Measurements from ENCODE around the gene SRC.
"Not testable (repeated sequence)": the region's sequence is repeated elsewhere in the genome, so short reads cannot be mapped to it uniquely, and the experiment has no call there.

The SRC gene

GRCh38 chr20:37335642-37336368, 10.1 kb upstream of the SRC start:
- Histone ChIP-seq H3K36me3 (ENCODE audit: control insufficient read depth, insufficient read depth, low read length) (no peaks in the 10 kb centered on the region), H3K9me3 (ENCODE audit: control insufficient read depth, low read length) (no peaks in the 10 kb centered on the region), H3K27me3 (replicated peaks; ENCODE audit: control insufficient read depth, insufficient read depth, low read length, poor library complexity, severe bottlenecking) (no peaks in the 10 kb centered on the region), H3K4me1 (ENCODE audit: control insufficient read depth, insufficient read depth, low read length, poor library complexity, severe bottlenecking) (peaks cover 7% of the 10 kb centered on the region), H3K27ac (ENCODE audit: insufficient read depth, low read length, poor library complexity, severe bottlenecking) (no peak overlapping the region), H3K4me3 (ENCODE audit: insufficient read depth, low read depth, low read length, poor library complexity, severe bottlenecking) (no peak overlapping the region)
- no peak for DNase-seq

GRCh38 chr20:37336369-37337207, 9.4 kb upstream of the SRC start:
- no peak for DNase-seq
- Histone ChIP-seq H3K4me1 (ENCODE audit: control insufficient read depth, insufficient read depth, low read length, poor library complexity, severe bottlenecking) (peaks cover 7% of the 10 kb centered on the region), H3K27me3 (replicated peaks; ENCODE audit: control insufficient read depth, insufficient read depth, low read length, poor library complexity, severe bottlenecking) (no peaks in the 10 kb centered on the region), H3K9me3 (ENCODE audit: control insufficient read depth, low read length) (no peaks in the 10 kb centered on the region), H3K36me3 (ENCODE audit: control insufficient read depth, insufficient read depth, low read length) (no peaks in the 10 kb centered on the region), H3K27ac (ENCODE audit: insufficient read depth, low read length, poor library complexity, severe bottlenecking) (no peak overlapping the region), H3K4me3 (ENCODE audit: insufficient read depth, low read depth, low read length, poor library complexity, severe bottlenecking) (no peak overlapping the region)

- no peak for DNase-seq
- H3K27ac ChIP-seq (ENCODE audit: insufficient read depth, low read length, poor library complexity, severe bottlenecking) = no peak overlapping the region
Measured at GRCh38 chr20:37337208-37337991, 8.5 kb upstream of the SRC start.

GRCh38 chr20:37338380-37338779, 7.6 kb upstream of the SRC start:
- not testable (repeated sequence) for H3K4me1 ChIP-seq (ENCODE audit: control insufficient read depth, insufficient read depth, low read length, poor library complexity, severe bottlenecking); H3K9me3 ChIP-seq (ENCODE audit: control insufficient read depth, low read length); H3K36me3 ChIP-seq (ENCODE audit: control insufficient read depth, insufficient read depth, low read length); H3K27ac ChIP-seq (ENCODE audit: insufficient read depth, low read length, poor library complexity, severe bottlenecking); H3K27me3 ChIP-seq (replicated peaks; ENCODE audit: control insufficient read depth, insufficient read depth, low read length, poor library complexity, severe bottlenecking); DNase-seq; H3K4me3 ChIP-seq (ENCODE audit: insufficient read depth, low read depth, low read length, poor library complexity, severe bottlenecking)

More at GRCh38 chr20:37337208-37337991, 8.5 kb upstream of the SRC start:
- no peak overlapping the region for H3K4me3 ChIP-seq (ENCODE audit: insufficient read depth, low read depth, low read length, poor library complexity, severe bottlenecking)
- no peaks in the 10 kb centered on the region for H3K27me3 ChIP-seq (replicated peaks; ENCODE audit: control insufficient read depth, insufficient read depth, low read length, poor library complexity, severe bottlenecking)
- no peaks in the 10 kb centered on the region for H3K36me3 ChIP-seq (ENCODE audit: control insufficient read depth, insufficient read depth, low read length)
- H3K9me3 ChIP-seq (ENCODE audit: control insufficient read depth, low read length) = no peaks in the 10 kb centered on the region
- H3K4me1 ChIP-seq (ENCODE audit: control insufficient read depth, insufficient read depth, low read length, poor library complexity, severe bottlenecking) = peaks cover 7% of the 10 kb centered on the region

DNA sequence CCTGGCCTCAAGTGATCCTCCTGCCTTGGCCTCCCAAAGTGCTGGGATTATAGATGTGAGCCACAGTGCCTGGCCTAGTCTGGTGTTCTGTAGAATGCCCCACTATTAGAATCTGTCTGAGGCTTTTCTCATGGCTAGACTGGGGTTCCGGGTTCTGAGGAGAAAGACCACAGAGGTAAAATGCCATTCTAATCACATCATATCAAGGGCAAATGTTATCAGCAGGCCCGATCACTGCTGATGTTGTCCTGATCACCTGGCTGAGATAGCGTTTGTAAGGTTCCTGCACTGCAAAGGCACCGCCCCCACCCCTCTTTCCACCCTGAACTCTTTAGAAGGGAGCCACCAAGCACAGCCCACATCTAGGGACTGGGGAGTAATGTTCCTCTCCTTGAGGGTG, 6.7 kb upstream of the SRC start:
- no peak for DNase-seq
- Histone ChIP-seq H3K36me3 (ENCODE audit: control insufficient read depth, insufficient read depth, low read length) (no peaks in the 10 kb centered on the region), H3K4me1 (ENCODE audit: control insufficient read depth, insufficient read depth, low read length, poor library complexity, severe bottlenecking) (peaks cover 7% of the 10 kb centered on the region), H3K27ac (ENCODE audit: insufficient read depth, low read length, poor library complexity, severe bottlenecking) (no peak overlapping the region), H3K9me3 (ENCODE audit: control insufficient read depth, low read length) (no peaks in the 10 kb centered on the region), H3K4me3 (ENCODE audit: insufficient read depth, low read depth, low read length, poor library complexity, severe bottlenecking) (no peak overlapping the region), H3K27me3 (replicated peaks; ENCODE audit: control insufficient read depth, insufficient read depth, low read length, poor library complexity, severe bottlenecking) (no peaks in the 10 kb centered on the region)

DNA sequence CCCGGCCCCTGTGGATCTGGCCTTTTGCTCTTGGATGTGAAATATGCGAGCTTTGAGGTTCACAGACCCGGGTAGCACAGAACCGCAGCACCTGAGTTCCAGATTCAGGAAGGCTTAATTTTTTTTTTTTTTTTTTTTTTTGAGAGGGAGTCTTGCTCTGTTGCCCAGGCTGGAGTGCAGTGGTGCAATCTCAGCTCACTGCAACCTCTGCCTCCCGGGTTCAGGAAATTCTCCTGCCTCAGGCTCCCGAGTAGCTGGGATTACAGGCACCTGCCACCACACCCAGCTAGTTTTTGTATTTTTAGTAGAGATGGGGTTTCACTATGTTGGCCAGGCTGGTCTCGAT, 6.2 kb upstream of the SRC start:
- H3K27ac ChIP-seq (ENCODE audit: insufficient read depth, low read length, poor library complexity, severe bottlenecking); DNase-seq; H3K9me3 ChIP-seq (ENCODE audit: control insufficient read depth, low read length); H3K4me3 ChIP-seq (ENCODE audit: insufficient read depth, low read depth, low read length, poor library complexity, severe bottlenecking); H3K4me1 ChIP-seq (ENCODE audit: control insufficient read depth, insufficient read depth, low read length, poor library complexity, severe bottlenecking); H3K36me3 ChIP-seq (ENCODE audit: control insufficient read depth, insufficient read depth, low read length); H3K27me3 ChIP-seq (replicated peaks; ENCODE audit: control insufficient read depth, insufficient read depth, low read length, poor library complexity, severe bottlenecking): not testable (repeated sequence)

DNA sequence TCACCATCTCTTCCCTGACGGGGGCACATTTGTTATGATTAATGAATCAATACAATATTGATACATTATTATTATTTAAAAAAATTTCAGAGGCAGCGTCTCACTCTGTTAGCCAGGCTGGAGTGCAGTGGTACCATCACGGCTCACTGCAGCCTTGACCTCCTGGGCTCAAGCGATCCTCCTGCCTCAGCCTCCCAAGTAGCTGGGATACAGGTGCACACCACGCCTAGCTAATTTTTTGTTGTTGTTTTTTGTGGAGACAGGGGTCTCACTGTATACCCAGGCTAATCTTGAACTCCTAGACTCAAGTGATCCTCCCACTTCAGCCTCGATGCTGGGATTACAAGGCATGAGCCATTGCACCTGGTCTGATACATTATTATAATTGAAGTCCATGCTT, 4.9 kb upstream of the SRC start:
- H3K4me1 ChIP-seq (ENCODE audit: control insufficient read depth, insufficient read depth, low read length, poor library complexity, severe bottlenecking) = peaks cover 10% of the 10 kb centered on the region
- DNase-seq = no peak

GRCh38 chr20:37341632-37342031, 4.3 kb upstream of the SRC start:
- Histone ChIP-seq H3K27me3 (replicated peaks; ENCODE audit: control insufficient read depth, insufficient read depth, low read length, poor library complexity, severe bottlenecking) (no peaks in the 10 kb centered on the region), H3K4me1 (ENCODE audit: control insufficient read depth, insufficient read depth, low read length, poor library complexity, severe bottlenecking) (peaks cover 5% of the 10 kb centered on the region), H3K36me3 (ENCODE audit: control insufficient read depth, insufficient read depth, low read length) (no peaks in the 10 kb centered on the region), H3K27ac (ENCODE audit: insufficient read depth, low read length, poor library complexity, severe bottlenecking) (no peak overlapping the region), H3K9me3 (ENCODE audit: control insufficient read depth, low read length) (no peaks in the 10 kb centered on the region), H3K4me3 (ENCODE audit: insufficient read depth, low read depth, low read length, poor library complexity, severe bottlenecking) (no peak overlapping the region)
- no peak for DNase-seq

More for the DNA sequence above, 4.9 kb upstream of the SRC start:
- Histone ChIP-seq H3K27me3 (replicated peaks; ENCODE audit: control insufficient read depth, insufficient read depth, low read length, poor library complexity, severe bottlenecking) (no peaks in the 10 kb centered on the region), H3K36me3 (ENCODE audit: control insufficient read depth, insufficient read depth, low read length) (no peaks in the 10 kb centered on the region), H3K9me3 (ENCODE audit: control insufficient read depth, low read length) (no peaks in the 10 kb centered on the region), H3K27ac (ENCODE audit: insufficient read depth, low read length, poor library complexity, severe bottlenecking) (no peak overlapping the region), H3K4me3 (ENCODE audit: insufficient read depth, low read depth, low read length, poor library complexity, severe bottlenecking) (no peak overlapping the region)

DNA sequence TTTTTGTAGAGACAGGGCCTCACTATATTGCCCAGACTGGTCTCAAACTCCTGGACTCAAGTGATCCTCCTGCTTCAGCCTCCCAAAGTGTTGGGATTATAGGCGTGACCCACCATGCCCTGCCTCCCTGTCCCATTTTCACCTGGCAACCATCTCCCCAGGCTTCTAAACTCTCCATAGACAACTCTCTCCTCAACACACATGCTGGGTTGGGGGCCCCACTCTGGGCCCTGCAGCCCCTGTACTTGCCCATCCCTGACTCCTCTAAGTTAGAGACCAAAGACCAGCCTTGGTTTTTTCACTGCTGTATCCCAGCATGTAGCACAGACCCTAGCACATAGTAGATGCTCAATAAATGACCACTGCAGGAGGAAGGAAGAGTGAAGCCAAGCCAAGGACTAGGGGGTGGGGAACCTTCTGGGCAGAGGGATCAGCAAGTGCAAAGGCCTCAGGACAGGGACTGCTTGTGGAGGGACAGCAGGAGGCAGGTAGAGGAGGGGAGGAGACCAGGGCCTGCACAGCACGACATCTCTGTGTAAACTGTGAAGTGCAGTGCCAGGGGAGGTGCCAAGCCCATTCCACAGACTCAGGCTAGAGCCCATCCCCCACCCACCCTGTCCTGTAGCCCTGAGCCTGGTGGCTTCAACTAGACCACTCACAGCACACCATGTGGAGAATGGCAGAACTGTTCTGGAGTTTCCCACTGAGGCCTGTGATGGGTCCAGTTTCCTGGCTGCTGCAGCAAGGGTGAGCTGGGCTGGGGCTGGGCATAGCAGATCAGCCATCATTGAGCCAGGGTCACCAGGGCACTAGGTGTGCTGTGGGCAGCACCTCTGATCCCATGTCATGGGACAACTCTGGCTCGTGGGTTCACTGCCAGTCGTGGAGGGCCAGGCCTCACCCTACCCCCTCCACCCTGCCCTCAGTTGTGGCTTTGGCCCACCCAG, 3.4 kb upstream of the SRC start:
- Histone ChIP-seq H3K4me1 (ENCODE audit: control insufficient read depth, insufficient read depth, low read length, poor library complexity, severe bottlenecking) (peaks cover 3% of the 10 kb centered on the region), H3K27ac (ENCODE audit: insufficient read depth, low read length, poor library complexity, severe bottlenecking) (no peak overlapping the region), H3K27me3 (replicated peaks; ENCODE audit: control insufficient read depth, insufficient read depth, low read length, poor library complexity, severe bottlenecking) (no peaks in the 10 kb centered on the region), H3K9me3 (ENCODE audit: control insufficient read depth, low read length) (no peaks in the 10 kb centered on the region), H3K4me3 (ENCODE audit: insufficient read depth, low read depth, low read length, poor library complexity, severe bottlenecking) (no peak overlapping the region), H3K36me3 (ENCODE audit: control insufficient read depth, insufficient read depth, low read length) (no peaks in the 10 kb centered on the region)
- DNase-seq = no peak
